Suppressor macrophage treated with lipopolysaccharide for 4 hours (primary cell): ENCODE results near the gene SLC24A5.

Source experiments
- DNase-seq: peaks from one replicate; pipeline ENCODE4 v3.0.0-alpha.2; 2020

SLC24A5 gene

DNA sequence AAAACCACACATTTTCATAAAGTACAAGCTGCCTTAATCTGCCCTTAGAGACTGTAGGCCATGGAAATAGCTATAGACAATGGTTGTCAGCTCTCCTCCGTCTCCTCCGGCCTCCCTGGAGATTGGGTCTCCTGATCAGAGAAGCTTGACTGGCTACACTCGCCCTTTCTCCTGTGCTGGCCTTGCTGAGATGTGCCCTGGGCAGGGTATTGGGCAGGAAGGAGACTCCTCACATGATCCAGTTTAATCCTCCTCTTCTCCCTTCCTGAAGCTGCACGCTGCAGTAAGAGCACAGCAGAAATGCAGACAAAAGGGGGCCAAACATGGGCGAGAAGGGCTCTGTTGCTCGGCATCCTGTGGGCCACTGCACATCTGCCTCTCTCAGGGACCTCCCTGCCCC, at the start of gene SLC24A5:
Gene SLC24A5, plus strand, starts transcription at position 246 of the 400 bp plus-strand sequence. Its CDS starts 55 bp downstream, at position 301.
- DNase-seq = no peak

DNA sequence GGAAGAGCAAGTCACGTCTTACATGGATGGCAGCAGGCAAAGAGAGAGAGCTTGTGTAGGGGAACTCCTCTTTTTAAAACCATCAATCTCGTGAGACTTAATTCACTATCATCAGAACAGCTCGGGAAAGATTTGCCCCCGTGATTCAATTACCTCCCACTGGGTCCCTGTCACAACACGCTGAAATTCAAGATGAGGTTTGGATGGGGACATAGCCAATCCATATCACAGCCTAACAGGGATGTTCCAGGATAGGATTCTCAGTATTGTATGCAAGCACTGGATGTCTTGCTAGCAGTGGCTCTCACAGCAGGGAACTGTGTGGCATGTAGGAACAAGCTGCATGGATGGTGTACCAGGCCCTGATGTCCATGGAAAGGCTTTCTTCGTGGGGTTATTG, 47.8 kb upstream of the SLC24A5 start:
- DNase-seq = no peak

DNA sequence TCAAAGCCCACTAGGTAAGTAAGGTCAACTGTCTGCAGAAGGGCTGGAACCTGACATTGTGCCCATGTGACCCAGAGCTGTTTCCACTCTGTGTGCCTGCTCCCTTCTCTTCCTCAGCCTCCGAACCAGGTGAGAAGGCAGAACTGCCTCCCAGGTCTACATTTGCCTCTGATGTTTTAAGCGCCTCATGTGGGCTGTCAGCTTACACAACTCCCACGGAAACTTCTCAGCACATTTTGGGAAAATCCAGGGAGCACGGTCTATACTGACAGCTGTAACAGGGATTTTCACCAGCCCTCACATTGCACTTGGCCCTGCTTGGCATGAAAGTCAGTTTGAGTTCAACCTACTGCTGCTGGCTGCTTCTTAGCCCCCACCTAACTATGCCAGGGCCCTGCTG, 46.9 kb upstream of the SLC24A5 start:
- DNase-seq = no peak

DNA sequence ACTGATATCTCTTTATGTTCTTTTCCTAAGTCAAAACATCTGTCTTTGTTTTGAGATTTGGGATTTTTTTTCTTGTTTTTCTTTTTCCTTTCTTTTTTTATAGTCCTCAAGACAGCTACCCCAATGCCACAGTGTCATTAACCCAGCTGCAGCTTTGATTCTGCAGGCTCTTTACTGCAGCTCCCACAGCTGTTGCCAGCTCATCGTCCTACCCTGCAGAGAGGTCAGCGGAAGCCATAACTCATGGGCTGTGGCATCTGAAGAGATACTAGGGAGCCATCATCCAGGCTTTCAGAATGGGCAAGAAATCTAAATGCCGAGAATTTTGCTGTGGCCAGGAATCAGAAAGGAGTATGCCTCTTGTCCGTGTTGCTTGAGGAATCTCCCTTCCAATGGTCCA, 44.3 kb upstream of the SLC24A5 start:
- no peak for DNase-seq

DNA sequence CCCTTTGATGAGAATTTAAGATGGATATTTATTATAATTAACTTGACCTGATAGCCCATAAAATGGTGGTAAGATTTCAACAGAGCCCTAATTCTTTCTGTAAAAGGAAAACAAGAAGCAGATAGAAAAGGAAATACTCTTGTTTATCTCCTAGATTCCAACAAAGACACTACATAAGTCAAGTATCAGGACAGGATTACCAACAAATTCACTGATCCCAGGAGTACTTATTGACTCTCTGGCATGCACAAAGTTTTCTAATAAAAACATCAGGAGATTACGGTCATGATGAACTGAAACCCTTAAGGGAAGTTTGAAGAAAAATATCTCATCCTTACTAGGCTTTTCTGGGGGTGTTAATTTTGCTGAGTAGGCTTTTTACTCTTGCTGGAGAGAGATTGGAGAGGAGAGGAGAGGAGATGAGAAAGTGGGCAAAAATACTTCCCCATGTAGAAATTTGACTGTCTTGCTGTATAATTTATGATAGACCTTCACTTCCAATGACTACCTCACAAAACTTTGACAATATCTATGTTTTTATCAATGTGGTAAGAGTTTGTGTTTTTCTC, 43.1 kb upstream of the SLC24A5 start:
- DNase-seq = no peak

DNA sequence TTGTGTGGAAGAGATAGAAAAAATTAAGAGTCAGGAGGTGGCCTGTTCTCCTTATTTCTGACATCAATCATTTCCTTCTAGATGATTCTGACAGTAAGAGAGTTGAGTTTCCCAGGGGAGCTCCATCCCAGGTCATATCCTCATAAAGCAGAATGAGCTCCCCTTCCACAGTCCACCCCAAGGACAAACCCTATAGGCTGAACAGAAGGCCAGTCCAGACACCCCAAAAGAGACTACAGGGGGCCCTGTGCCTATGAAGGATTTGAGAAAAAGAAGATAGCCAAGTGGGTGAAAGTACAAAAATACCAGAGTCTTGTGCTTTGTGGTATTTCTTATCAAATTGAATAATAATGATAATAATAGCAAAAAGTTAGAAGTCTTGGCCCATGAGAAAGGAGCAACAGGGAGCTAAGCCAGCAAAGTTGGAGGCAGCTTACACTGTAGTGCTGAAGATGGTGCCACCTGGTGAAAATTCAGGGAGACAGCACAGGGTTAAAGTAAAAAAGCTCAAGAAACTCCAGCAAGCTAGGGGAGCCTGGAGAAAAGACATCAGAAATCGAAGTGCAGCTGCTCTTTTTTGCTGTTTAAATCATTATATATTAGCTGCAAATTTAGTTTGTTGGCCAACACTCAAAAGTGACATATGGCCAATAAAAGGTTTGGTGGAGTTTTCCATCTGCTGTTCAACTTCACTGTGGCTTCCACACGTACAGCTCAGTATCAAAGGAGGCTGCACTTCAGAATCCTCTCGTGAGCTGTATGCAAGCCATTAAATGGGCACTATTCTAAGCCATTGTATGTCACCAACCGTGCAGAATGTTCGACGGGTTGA, 35.8 kb upstream of the SLC24A5 start:
- DNase-seq = no peak

DNA sequence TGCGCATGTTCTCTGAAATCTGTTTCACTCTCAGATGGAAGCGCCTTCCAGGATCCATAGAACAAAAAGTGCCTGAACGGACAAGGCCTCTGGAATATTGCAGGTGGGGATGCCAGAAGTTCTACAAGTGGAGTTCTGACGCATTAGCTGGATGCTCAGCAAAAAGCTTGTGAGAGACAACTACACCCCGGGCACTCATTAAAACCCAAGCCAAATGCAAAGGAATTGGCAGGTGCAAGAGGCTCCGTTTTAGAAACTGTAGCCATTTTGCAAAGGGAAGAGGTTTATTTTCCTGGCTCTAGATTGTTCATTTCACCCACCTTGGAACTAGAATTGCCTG, 35.2 kb upstream of the SLC24A5 start:
- no peak for DNase-seq

DNA sequence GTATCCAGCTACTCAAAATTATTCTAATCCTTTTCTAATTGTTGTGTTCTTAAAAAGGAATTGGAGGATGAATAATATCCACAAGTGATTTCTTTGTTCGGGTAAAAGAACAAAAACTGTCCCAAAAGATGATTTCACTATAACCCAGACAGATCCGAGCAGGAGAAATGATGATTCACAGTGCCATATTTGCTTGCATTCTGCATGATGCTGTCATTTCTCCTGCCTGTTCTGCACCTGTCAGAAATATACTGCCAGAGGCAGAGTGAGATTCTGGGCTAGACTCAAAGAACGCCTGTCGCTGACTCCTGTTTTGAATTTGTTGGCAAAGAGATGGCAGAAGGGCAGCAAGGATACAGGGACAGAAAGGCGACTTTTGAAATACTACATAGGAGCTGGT, 34.7 kb upstream of the SLC24A5 start:
- no peak for DNase-seq

DNA sequence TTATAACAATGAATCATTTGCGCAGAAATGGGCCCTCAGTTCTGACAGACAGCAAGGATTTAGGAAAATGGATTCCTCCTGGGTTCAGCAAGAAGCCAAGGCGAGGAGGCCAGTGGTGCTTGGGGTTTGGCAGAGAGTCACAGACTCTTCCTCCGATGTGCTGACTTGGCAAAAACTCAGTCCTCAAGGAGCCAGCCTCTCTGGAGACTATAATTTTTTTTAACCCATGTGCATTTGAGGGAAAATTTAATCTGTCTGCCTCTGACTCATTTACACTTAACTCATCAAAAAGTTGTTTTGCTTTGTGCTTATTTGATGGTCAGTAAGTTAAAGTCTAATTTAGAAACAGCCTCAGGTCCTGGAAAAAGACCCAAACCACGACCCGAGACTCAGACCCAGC, 34.2 kb upstream of the SLC24A5 start:
- no peak for DNase-seq

DNA sequence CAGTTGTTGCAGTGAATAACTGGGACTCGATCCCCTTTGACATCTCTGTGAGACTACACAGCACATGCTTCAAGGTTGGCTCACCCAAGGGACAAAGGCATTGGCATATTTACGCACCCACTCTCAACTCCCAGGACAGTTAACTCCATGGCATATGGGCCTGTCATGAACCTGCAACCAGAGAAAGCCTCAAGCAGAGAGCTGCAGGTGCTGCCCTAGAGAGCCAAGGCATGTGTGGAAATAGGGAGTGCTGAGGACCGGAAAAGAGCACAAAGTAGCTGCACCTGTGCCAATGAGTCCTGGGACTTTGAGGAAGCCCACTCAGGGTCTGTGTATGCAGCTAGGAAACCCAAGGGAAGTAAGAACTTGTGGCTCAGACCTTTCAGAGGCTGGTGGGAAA, 32.9 kb upstream of the SLC24A5 start:
- no peak for DNase-seq

DNA sequence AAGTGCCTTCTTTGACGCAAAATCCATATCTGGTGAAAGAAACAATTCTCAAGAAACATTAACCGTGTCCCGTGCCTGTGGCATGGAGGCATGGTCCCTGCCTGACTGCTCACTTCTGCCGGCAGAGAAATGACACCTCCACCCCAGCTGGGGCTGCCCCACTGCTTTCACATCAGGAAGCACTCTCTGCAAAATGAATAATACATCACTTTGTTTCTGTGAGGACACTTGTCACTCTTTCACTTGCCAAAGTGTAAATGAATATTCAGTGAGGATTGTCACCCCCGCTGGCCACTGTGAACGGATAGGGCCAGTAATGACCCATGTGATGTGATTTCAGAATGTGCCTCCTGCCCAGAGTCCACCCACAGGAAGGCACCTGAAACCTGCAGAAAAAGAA, 31.1 kb upstream of the SLC24A5 start:
- no peak for DNase-seq

DNA sequence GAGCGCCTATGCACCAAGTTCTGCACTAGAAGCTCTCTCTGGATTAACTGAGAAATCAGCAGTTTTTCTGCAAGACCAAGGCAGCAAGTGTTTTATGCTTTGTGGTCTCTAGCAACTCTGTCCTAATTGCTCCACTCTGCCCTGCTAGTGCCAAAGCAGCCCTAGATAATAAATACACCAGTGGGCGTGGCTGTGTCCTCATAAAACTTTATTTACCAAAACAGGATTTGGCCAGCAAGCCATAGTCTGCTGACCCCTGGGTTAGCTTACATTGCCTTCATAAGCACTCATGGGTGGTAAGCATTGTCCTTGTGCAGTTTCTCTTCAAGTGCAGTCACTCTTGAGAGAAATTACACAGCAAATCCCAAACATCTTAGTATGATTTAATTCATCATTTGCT, 30.7 kb upstream of the SLC24A5 start:
- no peak for DNase-seq

DNA sequence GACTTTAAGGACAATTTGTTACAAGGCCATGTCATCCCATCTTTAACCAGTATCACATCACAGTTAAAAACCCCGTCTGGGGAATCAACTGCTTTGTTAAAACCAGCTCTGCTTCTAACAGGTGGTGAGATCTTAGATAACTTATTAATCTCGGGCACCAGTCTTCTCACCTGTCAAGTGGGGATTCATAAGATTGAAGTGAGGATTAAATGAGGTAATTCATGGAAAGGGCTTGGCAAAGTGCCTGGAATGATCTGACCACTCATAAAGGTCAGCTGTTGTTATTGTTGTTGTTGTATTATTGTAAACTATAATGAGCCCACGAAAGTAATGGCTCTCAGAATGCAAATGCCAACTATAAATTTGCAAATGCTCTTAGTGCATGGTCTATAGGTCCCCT, 30.1 kb upstream of the SLC24A5 start:
- DNase-seq = no peak

DNA sequence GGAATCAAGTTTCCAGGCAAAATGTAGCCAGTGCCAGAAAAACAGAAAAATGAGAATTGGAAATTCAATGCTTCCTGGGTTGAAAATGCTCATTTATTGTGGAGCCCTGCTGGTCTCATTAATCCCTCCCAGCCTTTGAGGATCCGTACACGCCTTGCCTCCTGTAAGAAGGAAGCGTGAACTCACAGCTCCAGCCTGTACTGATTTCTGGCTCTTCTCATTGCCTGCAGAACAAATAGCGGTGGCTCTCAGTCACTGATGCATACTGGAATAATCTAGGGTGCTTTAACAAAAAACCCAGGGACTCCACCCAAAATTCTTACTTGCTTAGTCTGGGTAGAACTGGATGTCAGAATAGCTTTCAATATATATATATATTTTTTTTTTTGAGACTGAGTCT, 29.3 kb upstream of the SLC24A5 start:
- DNase-seq = no peak

DNA sequence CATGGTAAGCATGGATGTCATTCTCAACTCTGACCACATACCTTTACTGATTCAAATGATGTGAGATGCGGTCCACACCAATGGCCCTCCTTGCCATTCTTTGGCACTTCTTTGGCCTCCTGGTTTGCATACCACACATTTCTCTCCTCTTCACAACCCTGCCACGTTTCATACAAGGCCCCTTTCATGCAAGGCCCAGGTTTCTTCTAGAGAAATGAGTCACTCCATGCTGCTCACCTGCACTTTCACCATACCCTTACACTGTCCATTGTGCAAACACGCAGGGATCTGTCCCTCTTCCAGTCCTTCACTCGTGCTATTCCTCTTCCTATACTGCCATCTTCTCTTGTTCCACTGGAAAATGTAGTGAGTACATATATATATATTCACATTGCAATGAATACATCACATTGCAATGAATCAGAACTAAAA, 24.4 kb upstream of the SLC24A5 start:
- DNase-seq = no peak

DNA sequence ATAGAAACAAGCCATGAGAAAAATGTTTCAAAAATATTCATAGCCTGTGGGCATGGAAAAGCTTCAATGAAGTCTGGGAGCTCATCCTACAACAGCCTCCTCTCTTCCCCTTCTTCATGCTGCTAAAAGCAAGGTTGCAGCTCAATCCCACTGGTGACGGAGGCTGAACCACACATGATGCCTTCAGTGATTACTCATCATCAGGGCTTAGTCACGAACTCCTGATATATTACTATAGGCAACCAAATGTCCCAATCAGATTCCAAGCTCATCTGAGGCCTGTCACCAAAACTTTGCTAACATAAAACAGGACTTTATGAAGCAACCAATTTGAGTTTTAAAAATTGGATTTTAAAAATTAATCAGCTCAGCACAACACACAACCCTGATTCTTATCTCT, 24.0 kb upstream of the SLC24A5 start:
- peak; percentile 14 for DNase-seq

DNA sequence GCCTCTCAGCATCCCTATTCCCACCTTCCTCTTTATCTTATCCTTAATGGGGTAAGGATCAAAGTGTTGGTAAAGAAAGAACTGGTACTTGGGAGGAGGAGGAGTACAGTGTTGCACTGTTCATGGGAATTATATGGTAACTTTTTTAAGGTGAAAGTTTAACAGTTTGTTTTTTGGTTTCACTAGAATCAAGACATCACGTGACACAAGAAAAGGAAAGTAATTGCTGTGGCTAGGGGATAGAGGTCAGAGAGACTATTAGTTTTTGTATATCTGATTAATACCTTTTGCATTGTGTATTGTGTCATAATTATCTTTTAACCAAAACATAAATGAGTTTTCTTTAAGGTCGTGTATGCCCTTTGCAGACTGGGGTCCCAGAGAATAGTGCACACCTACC, 23.5 kb upstream of the SLC24A5 start:
- DNase-seq = no peak

DNA sequence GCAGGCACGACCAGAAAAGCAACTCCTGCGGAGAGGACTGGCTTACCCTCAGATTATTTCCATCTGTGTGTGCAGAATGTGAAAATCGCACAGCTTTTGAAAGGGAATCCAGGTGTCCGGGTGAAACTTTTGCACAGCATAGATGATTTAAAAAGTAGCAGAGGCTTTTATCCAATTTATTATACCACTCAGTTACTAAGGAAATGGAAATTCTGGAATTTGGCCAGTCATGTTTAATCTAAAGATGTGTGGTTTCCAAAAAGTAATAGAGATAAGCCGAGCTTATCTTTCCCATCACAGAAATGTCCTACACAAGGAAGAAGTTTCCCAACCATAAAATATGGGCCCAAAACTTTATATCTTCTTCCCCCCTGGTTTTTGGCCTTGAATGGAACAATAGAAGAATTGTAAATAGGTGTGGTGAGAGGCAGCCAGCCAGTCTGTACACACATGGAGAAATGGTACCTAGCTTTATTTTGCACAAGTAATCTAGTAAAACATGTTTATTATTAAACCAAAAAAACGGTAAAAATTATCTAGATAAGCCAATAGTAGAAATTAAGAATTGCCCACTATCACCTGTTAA, 19.3 kb upstream of the SLC24A5 start:
- DNase-seq = no peak

DNA sequence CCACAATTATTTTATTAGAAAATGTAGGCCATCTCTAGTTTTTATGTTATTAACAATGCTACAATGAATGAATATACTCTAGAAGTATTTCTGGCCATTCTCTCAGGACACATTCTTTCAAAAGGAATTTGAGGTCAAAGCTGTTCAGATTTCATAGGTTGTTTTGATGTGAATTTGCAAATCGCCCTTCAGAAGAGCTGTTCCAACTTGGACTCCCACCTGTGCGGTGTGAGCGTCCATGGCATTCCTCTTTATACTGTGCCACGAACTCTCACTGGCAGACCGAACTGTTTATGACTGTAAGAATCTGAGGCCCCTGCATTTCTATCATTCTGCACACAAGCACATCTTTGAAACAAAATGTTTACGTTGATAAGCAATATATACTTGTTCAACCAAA, 18.6 kb upstream of the SLC24A5 start:
- no peak for DNase-seq

DNA sequence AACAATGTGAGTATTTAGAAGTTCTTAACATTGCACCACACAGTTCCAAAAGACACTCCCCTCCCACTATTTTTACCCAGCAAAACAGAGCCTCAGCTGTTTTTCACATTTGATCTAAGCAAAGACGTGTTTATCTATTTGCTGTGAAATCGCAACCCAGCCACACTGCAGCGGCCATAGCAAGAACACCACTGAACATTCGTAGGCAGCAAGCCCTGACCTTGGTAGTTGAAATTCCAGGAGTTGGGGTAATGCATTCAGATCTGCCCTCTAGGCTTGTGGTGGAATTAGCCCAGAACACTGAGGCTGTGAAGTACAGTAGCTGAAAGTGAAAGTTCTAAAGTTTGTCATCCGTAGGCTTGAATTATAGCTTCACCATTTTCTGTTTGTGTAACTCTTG, 17.1 kb upstream of the SLC24A5 start:
- DNase-seq = no peak

DNA sequence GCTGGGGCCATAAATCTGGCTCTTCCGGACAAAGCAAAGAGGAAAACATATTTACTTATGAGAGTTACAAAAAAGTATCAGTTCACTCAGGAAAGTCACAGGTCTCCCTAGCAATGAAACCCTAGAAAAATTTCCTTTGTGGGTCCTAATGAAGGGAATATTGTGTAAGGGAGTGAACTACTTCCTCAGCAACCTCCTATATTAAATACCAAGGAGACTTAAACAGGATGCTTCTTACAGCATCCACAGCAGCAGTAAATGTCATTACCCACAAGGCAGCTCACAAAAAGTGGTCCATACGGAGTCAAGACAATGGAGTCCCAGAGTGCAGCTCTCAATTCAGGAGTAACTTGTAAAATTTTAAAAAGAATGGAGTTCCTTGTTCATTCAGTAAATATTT, 14.9 kb upstream of the SLC24A5 start:
- no peak for DNase-seq

DNA sequence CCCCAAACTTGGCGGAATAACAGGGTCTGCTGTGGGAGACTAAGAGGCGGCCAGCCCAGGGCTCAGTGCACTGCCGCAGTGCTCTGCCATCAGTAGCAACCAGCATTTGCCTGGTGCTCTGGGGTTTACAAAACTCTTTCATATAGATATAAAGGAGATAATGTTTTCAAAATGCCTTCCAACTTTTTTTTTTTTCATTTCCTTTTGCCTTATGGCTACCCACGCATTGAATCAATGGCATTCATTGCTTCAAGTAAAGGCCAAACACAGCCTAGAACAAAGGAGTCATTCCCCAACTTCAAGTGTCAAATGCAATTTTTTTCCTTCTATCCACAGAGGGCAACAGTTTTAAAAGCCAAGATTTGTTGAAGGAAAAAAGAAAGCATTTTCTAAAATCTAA, 11.6 kb upstream of the SLC24A5 start:
- no peak for DNase-seq

DNA sequence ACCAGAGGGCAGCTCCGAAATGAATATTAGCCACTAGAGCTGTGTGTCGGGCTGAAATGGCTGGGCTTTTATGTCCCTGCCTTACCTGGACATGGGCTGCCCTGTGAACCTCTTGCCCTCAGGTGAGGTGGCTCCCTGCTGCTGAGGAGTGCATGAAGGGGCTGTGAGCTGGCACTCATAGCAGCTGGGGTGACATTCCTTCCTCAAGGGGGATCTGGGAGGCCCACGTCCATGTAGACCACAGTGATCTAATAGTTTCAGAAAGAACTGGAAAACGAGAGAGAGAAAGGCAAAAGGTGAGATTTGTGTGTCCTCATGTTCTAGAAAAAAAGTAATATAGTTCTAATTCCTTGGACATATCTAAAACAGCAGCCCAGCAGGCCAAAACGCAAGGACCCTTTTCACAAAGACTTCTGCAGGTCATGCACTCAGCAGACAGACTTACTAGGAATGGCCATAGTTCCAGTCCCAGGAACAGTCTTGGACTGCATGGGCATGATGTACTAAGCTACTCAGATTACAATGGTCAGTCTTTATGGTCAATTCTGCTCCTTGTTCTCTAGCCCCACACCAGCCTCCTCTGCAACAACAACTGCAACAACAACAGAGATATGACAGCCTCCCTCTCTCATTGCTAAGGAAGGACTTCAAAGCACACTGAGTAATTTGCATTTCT, 10.8 kb upstream of the SLC24A5 start:
- no peak for DNase-seq

DNA sequence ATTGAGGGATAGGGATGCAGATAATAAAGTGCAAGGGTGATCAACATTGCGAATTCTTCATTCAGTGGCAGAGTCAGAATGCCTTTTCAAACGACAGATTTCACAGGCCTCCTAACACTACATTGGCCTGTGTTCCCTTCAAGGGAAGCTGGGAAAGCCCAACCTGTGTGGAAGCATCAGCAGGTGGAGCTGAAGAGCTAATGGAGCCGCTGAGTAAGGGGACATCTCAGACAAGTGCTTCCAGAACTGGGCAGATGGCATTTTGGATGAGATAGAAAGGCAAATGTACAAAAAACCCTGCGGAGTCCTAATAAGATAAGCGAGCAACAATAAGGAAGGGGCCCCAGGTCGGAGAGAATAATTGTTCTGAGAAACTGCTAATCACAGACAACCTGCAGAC, 8.5 kb upstream of the SLC24A5 start:
- no peak for DNase-seq
